A549 (cell line): ENCODE data around the gene MYH10. TPM values are rescaled to one million over a fixed set of nuclear protein-coding genes. Genes with fewer than 3 reads are reported as not detected.

Source experiments
- ATAC-seq, 2 experiments: fragments of 200-7000 bp in 1 of 2; fragments of >200 bp in 1 of 2; cut with Nextera tagmentation in 1 of 2; cut with Tn5 transposase in 1 of 2; 3 replicates each; pipeline versions ENCODE4 v1.8.0 to v1.9.1; 2018 to 2020; ENCODE audit warnings: mild to moderate bottlenecking in 1 of 2, moderate library complexity in 1 of 2
- CTCF ChIA-PET: fragments of 300-600 bp; sonication (Branson Sonifier 250); formaldehyde crosslinking; extraction: SDS; loops from one replicate; lab custom pipeline; 2021; ENCODE audit warnings: antibody characterized with exemption, inconsistent platforms; lab: Yijun Ruan, JAX
- POLR2A ChIA-PET: fragments of 350-600 bp; formaldehyde crosslinking; extraction: SDS; loops from one replicate; lab custom pipeline; 2021; ENCODE audit warnings: antibody characterized with exemption, inconsistent platforms; lab: Yijun Ruan, JAX
- DNase-seq, 2 experiments: peaks; one replicate each; pipeline versions ENCODE4 v3.0.0 to v3.0.0-alpha.2; 2011 to 2016; ENCODE audit warnings: low read depth in 1 of 2, low spot score in 1 of 2
- FAIRE-seq: peaks from 2 replicates; lab custom pipeline; 2011; peaks lifted over from hg19 to GRCh38; lab: Jason Lieb, UNC
- H3K27ac ChIP-seq, 2 experiments: fragments of >200 bp; sonication (Bioruptor Twin); formaldehyde crosslinking; 3 replicates each; pipeline ENCODE4 v1.5.1; 2016 to 2017
- H3K4me1 ChIP-seq: fragments of >200 bp; sonication (Bioruptor Twin); formaldehyde crosslinking; 3 replicates; pipeline ENCODE4 v1.6.1; 2016
- H3K4me2 ChIP-seq: fragments of >200 bp; sonication (Bioruptor Twin); formaldehyde crosslinking; 3 replicates; pipeline ENCODE4 v1.6.1; 2016
- H3K4me3 ChIP-seq: fragments of >200 bp; sonication (Bioruptor Twin); formaldehyde crosslinking; 3 replicates; pipeline ENCODE4 v1.5.1; 2016
- H3K9me3 ChIP-seq: fragments of >200 bp; sonication (Bioruptor Twin); formaldehyde crosslinking; 3 replicates; pipeline ENCODE4 v1.6.1; 2016
- BHLHE40 ChIP-seq: IDR thresholded peaks from 2 replicates; pipeline ENCODE4 v1.6.1; 2012; ENCODE audit warnings: low read depth, low read length, inconsistent platforms
- CBX8 ChIP-seq: fragments of 200-600 bp; sonication (generic); IDR thresholded peaks from 2 replicates; pipeline ENCODE4 v1.6.1; 2016
- CEBPB ChIP-seq, 2 experiments: fragments of >200 bp in 1 of 2; sonication (Bioruptor Twin) in 1 of 2; formaldehyde crosslinking in 1 of 2; IDR thresholded peaks; 2 replicates each; pipeline ENCODE4 v1.6.1; 2012 to 2016
- CHD2 ChIP-seq: fragments of 150-350 bp; IDR thresholded peaks from 2 replicates; pipeline ENCODE4 v1.6.1; 2014; ENCODE audit warnings: low read length; ENCODE audit not compliant: partially characterized antibody
- CHD4 ChIP-seq: fragments of 200-600 bp; sonication (generic); IDR thresholded peaks from 2 replicates; pipeline ENCODE4 v1.6.1; 2016; ENCODE audit warnings: antibody characterized with exemption, mild to moderate bottlenecking, borderline replicate concordance
- EHMT2 ChIP-seq: fragments of 200-600 bp; sonication (generic); IDR thresholded peaks from 2 replicates; pipeline ENCODE4 v1.6.1; 2016; ENCODE audit warnings: antibody characterized with exemption, low read depth, mild to moderate bottlenecking, moderate library complexity
- ESRRA ChIP-seq: fragments of 150-350 bp; IDR thresholded peaks from 2 replicates; pipeline ENCODE4 v1.6.1; 2014; ENCODE audit warnings: mild to moderate bottlenecking, low read length, borderline replicate concordance
- FOSB ChIP-seq: fragments of 250-450 bp; sonication (Bioruptor Pico); IDR thresholded peaks from 2 replicates; pipeline ENCODE4 v1.5.0; 2020; ENCODE audit warnings: mild to moderate bottlenecking, moderate library complexity
- FOXS1 ChIP-seq: fragments of 250-450 bp; sonication (Bioruptor Pico); IDR thresholded peaks from 2 replicates; pipeline ENCODE4 v1.5.0; 2020; ENCODE audit warnings: mild to moderate bottlenecking, moderate library complexity
- HOXA7 ChIP-seq: fragments of 250-450 bp; sonication (Bioruptor Pico); IDR thresholded peaks from 2 replicates; pipeline ENCODE4 v1.5.0; 2020; ENCODE audit warnings: mild to moderate bottlenecking, moderate library complexity
- HOXB5 ChIP-seq: fragments of 250-450 bp; sonication (Bioruptor Pico); IDR thresholded peaks from 2 replicates; pipeline ENCODE4 v1.5.0; 2020; ENCODE audit warnings: mild to moderate bottlenecking, moderate library complexity
- KDM1A ChIP-seq: fragments of 200-600 bp; sonication (generic); IDR thresholded peaks from 2 replicates; pipeline ENCODE4 v1.6.1; 2016; ENCODE audit warnings: low read depth, mild to moderate bottlenecking
- MAZ ChIP-seq: fragments of 150-350 bp; IDR thresholded peaks from 2 replicates; pipeline ENCODE4 v1.6.1; 2014; ENCODE audit warnings: antibody characterized with exemption, low read depth, low read length, borderline replicate concordance
- MYC ChIP-seq: IDR thresholded peaks from 2 replicates; pipeline ENCODE4 v1.6.1; 2012; ENCODE audit warnings: mild to moderate bottlenecking, inconsistent platforms, low read length, improper control_type of control experiment, borderline replicate concordance
- NPAS2 ChIP-seq: fragments of 250-450 bp; sonication (Bioruptor Pico); IDR thresholded peaks from 2 replicates; pipeline ENCODE4 v1.8.0; 2022; ENCODE audit warnings: mild to moderate bottlenecking, moderate library complexity, borderline replicate concordance
- POLR2AphosphoS2 ChIP-seq: conservative IDR thresholded peaks from 2 replicates; pipeline ENCODE4 v1.6.1; 2012; ENCODE audit warnings: low read length, improper control_type of control experiment, inconsistent platforms
- RFX5 ChIP-seq: fragments of 450-650 bp; IDR thresholded peaks from 2 replicates; pipeline ENCODE4 v1.7.1; 2014; ENCODE audit warnings: antibody characterized with exemption, mild to moderate bottlenecking, moderate library complexity
- SMC3 ChIP-seq: fragments of >200 bp; sonication (Bioruptor Twin); formaldehyde crosslinking; IDR thresholded peaks from 3 replicates; pipeline ENCODE4 v1.6.1; 2018; ENCODE audit warnings: inconsistent platforms
- TFCP2L1 ChIP-seq: fragments of 250-450 bp; sonication (Bioruptor Pico); IDR thresholded peaks from 2 replicates; pipeline ENCODE4 v1.5.0; 2021; ENCODE audit warnings: mild to moderate bottlenecking
- ZFP36 ChIP-seq: fragments of 450-650 bp; IDR thresholded peaks from 2 replicates; pipeline ENCODE4 v1.6.1; 2014; ENCODE audit warnings: borderline replicate concordance; ENCODE audit not compliant: partially characterized antibody
- ZSCAN20 ChIP-seq: fragments of 250-450 bp; sonication (Bioruptor Pico); IDR thresholded peaks from 2 replicates; pipeline ENCODE4 v1.8.0; 2022; ENCODE audit warnings: mild to moderate bottlenecking, moderate library complexity
- WGBS: methylation state at CpG from one replicate; pipeline ENCODE4 v1.1.6; 2017; ENCODE audit errors: missing lambda C conversion rate; 5-methylcytosine and 5-hydroxymethylcytosine counted together
- polyA plus RNA-seq, 4 experiments: library from polyadenylated mRNA; depleted of rRNA in 3 of 4; stranded (reverse); fragments of >200 nt; fragmentation: RNase III in 1 of 4; extraction: RNeasy Plus Mini Kit Qiagen cat#74134 plus additional on column Dnase treatment in 1 of 4; gene quantifications; 2 replicates in 3 of 4; 3 replicates in 1 of 4; pipeline ENCODE4 v1.2.3, GENCODE V29; 2011 to 2017
- TF ChIP-seq, protein P1 (sequence below): IDR thresholded peaks from 2 replicates; pipeline ENCODE4 v1.6.1; 2012; ENCODE audit warnings: low read depth, borderline replicate concordance
- TF ChIP-seq, protein P2 (sequence below): fragments of 150-350 bp; IDR thresholded peaks from 2 replicates; pipeline ENCODE4 v1.6.1; 2014; ENCODE audit warnings: low read depth, mild to moderate bottlenecking, low read length
- TF ChIP-seq, protein P3 (sequence below): fragments of 250-450 bp; sonication (Bioruptor Pico); IDR thresholded peaks from 2 replicates; pipeline ENCODE4 v1.5.0; 2020; ENCODE audit warnings: low read depth, mild to moderate bottlenecking, moderate library complexity
- TF ChIP-seq, protein P4 (sequence below): fragments of >200 bp; sonication (Bioruptor Twin); formaldehyde crosslinking; IDR thresholded peaks from 3 replicates; pipeline ENCODE4 v1.6.1; 2016
- TF ChIP-seq, protein P5 (sequence below): IDR thresholded peaks from 2 replicates; pipeline ENCODE4 v1.6.1; 2012
- TF ChIP-seq, protein P6 (sequence below): fragments of 200-600 bp; sonication (generic); IDR thresholded peaks from 2 replicates; pipeline ENCODE4 v1.6.1; 2016; ENCODE audit warnings: antibody characterized with exemption, mild to moderate bottlenecking, moderate library complexity
- TF ChIP-seq, protein P7 (sequence below): fragments of 450-650 bp; IDR thresholded peaks from 2 replicates; pipeline ENCODE4 v1.6.1; 2014; ENCODE audit warnings: antibody characterized with exemption

The MYH10 gene
- polyA plus RNA-seq, 2 of the 4 experiments (the other 2 are of a cell fraction), result 26.5 to 28.3 TPM

DNA sequence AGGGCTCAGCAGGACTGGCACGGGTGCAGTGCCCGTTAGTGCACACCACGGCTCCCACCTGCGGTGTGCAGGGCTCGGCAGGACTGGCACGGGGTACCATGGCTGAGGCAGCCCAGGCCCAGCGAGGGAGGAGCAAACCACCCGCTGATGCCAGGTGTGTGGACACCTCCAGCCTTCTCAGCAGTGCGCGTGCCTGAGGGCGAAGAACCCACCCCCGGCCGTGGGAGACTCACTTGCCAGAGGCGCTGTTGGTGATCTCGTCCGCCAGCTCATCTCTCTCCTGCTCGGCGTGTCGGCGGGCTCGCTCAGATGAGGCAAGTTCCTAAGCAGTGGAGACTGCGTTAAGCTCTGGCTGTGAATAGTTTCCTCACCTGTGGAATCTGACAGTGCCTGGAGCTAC is 149.4 kb downstream of the MYH10 start:
- DNase-seq (no peak), FAIRE-seq (no peak), ATAC-seq (no peak)
- Histone ChIP-seq H3K9me3 (peaks cover 8% of the 10 kb centered on the region; the same call in 1 of the 3 replicates), H3K27ac (no peak overlapping the region), H3K4me3 (no peak overlapping the region), H3K4me2 (no peak overlapping the region), H3K4me1 (no peaks in the 10 kb centered on the region)
- ChIA-PET CTCF (interaction anchor here (0.8 to 2.6 kb wide), 4 partner anchors 8 to 272 kb away, joined by 3 to 16 read pairs (median 4); no protein-coding TSS in a partner anchor), POLR2A (no interaction called here)
- TF ChIP-seq, protein P1, sequence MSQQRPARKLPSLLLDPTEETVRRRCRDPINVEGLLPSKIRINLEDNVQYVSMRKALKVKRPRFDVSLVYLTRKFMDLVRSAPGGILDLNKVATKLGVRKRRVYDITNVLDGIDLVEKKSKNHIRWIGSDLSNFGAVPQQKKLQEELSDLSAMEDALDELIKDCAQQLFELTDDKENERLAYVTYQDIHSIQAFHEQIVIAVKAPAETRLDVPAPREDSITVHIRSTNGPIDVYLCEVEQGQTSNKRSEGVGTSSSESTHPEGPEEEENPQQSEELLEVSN, result no peak
- TF ChIP-seq MYC, result no peak
- TF ChIP-seq, protein P2, sequence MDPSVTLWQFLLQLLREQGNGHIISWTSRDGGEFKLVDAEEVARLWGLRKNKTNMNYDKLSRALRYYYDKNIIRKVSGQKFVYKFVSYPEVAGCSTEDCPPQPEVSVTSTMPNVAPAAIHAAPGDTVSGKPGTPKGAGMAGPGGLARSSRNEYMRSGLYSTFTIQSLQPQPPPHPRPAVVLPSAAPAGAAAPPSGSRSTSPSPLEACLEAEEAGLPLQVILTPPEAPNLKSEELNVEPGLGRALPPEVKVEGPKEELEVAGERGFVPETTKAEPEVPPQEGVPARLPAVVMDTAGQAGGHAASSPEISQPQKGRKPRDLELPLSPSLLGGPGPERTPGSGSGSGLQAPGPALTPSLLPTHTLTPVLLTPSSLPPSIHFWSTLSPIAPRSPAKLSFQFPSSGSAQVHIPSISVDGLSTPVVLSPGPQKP, result no peak
- TF ChIP-seq, protein P3, sequence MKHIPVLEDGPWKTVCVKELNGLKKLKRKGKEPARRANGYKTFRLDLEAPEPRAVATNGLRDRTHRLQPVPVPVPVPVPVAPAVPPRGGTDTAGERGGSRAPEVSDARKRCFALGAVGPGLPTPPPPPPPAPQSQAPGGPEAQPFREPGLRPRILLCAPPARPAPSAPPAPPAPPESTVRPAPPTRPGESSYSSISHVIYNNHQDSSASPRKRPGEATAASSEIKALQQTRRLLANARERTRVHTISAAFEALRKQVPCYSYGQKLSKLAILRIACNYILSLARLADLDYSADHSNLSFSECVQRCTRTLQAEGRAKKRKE (CRISPR knock-in tag), result no peak
- TF ChIP-seq CHD2, result no peak
- TF ChIP-seq BHLHE40, result no peak
- TF ChIP-seq EHMT2, result no peak
- TF ChIP-seq HOXA7, result no peak
- no peak for TF ChIP-seq HOXB5 (CRISPR knock-in tag)
- no peak for TF ChIP-seq CHD4
- no peak for TF ChIP-seq ESRRA
- no peak for TF ChIP-seq FOXS1 (CRISPR knock-in tag)
- TF ChIP-seq POLR2AphosphoS2, result no peak
- no peak for TF ChIP-seq RFX5
- no peak for TF ChIP-seq CEBPB (IDR thresholded peaks at IDR 0.05)
- TF ChIP-seq CBX8, result no peak
- TF ChIP-seq FOSB (CRISPR knock-in tag), result no peak
- TF ChIP-seq, protein P4, sequence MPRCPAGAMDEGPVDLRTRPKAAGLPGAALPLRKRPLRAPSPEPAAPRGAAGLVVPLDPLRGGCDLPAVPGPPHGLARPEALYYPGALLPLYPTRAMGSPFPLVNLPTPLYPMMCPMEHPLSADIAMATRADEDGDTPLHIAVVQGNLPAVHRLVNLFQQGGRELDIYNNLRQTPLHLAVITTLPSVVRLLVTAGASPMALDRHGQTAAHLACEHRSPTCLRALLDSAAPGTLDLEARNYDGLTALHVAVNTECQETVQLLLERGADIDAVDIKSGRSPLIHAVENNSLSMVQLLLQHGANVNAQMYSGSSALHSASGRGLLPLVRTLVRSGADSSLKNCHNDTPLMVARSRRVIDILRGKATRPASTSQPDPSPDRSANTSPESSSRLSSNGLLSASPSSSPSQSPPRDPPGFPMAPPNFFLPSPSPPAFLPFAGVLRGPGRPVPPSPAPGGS, result no peak
- no peak for TF ChIP-seq NPAS2
- TF ChIP-seq ZSCAN20 (CRISPR knock-in tag), result no peak
- WGBS, result 93% methylated on average over 20 of the region's 22 CpGs

DNA sequence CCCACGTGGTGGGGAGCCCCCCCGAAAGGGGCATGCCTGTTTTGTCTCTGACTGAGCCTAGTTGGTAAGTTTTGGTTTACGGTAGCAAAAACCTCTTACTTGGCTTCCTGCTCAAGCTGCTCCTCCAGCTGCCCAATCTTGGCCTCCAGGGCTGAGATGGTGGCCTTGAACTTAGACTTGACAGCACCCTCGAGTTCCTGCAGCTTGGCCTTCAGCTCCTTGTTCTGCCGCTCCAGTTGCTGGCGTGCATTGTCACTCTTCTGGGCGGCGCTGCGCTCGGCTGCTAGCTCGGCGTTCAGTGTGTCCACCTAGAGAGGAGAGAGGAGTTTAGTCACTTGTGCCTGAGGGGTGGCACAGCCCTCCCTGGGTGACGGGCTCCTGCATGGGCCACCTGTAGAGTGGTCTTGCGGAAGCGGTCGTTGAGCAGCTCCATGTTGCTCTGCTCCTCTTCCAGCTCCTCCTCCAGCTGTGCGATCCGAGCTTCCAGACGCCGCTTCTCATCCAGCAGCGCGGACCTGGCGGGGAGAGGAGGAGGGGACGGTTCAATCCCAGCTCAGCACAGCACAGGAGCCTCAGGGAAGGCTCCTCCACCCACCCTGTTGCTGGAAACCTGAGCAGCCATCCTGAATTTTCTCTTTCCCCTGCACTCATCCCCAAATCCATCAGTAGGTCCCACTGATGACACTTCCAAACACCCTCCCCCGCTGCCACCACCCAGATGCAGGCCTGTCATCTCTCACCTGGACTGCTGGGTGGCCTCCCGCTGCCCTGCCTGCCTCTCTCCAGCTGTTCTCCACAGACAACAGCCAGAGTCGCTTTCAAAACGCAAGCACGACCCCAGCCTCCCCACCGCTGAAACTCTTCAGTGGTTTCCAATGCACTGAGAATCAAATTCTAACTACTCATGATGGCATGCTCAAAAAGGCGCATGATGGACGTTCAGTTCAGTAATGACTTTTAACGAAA is 150.2 kb downstream of the MYH10 start:
- ChIA-PET POLR2A (no interaction called here), CTCF (interaction anchor here (0.8 to 2.6 kb wide), 4 partner anchors 7 to 265 kb away, joined by 3 to 16 read pairs (median 6); no protein-coding TSS in a partner anchor)
- Histone ChIP-seq H3K4me3 (no peak overlapping the region), H3K9me3 (peaks cover 8% of the 10 kb centered on the region; the same call in 1 of the 3 replicates), H3K4me2 (no peak overlapping the region), H3K4me1 (no peaks in the 10 kb centered on the region), H3K27ac (no peak overlapping the region)
- TF ChIP-seq POLR2AphosphoS2, result no peak
- no peak for TF ChIP-seq KDM1A
- TF ChIP-seq, protein P5, sequence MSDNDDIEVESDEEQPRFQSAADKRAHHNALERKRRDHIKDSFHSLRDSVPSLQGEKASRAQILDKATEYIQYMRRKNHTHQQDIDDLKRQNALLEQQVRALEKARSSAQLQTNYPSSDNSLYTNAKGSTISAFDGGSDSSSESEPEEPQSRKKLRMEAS, result no peak
- no peak for TF ChIP-seq TFCP2L1
- TF ChIP-seq SMC3, result no peak
- no peak for TF ChIP-seq MAZ
- no peak for TF ChIP-seq ZFP36
- TF ChIP-seq, protein P6, sequence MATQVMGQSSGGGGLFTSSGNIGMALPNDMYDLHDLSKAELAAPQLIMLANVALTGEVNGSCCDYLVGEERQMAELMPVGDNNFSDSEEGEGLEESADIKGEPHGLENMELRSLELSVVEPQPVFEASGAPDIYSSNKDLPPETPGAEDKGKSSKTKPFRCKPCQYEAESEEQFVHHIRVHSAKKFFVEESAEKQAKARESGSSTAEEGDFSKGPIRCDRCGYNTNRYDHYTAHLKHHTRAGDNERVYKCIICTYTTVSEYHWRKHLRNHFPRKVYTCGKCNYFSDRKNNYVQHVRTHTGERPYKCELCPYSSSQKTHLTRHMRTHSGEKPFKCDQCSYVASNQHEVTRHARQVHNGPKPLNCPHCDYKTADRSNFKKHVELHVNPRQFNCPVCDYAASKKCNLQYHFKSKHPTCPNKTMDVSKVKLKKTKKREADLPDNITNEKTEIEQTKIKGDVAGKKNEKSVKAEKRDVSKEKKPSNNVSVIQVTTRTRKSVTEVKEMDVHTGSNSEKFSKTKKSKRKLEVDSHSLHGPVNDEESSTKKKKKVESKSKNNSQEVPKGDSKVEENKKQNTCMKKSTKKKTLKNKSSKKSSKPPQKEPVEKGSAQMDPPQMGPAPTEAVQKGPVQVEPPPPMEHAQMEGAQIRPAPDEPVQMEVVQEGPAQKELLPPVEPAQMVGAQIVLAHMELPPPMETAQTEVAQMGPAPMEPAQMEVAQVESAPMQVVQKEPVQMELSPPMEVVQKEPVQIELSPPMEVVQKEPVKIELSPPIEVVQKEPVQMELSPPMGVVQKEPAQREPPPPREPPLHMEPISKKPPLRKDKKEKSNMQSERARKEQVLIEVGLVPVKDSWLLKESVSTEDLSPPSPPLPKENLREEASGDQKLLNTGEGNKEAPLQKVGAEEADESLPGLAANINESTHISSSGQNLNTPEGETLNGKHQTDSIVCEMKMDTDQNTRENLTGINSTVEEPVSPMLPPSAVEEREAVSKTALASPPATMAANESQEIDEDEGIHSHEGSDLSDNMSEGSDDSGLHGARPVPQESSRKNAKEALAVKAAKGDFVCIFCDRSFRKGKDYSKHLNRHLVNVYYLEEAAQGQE, result no peak
- TF ChIP-seq, protein P7, sequence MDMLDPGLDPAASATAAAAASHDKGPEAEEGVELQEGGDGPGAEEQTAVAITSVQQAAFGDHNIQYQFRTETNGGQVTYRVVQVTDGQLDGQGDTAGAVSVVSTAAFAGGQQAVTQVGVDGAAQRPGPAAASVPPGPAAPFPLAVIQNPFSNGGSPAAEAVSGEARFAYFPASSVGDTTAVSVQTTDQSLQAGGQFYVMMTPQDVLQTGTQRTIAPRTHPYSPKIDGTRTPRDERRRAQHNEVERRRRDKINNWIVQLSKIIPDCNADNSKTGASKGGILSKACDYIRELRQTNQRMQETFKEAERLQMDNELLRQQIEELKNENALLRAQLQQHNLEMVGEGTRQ, result no peak
- ATAC-seq, result no peak
- DNase-seq, result no peak
- no peak for FAIRE-seq
- WGBS, result 92% methylated on average over 33 of the region's 33 CpGs
